Measurements from ENCODE around the gene NR1H4.

DNA sequence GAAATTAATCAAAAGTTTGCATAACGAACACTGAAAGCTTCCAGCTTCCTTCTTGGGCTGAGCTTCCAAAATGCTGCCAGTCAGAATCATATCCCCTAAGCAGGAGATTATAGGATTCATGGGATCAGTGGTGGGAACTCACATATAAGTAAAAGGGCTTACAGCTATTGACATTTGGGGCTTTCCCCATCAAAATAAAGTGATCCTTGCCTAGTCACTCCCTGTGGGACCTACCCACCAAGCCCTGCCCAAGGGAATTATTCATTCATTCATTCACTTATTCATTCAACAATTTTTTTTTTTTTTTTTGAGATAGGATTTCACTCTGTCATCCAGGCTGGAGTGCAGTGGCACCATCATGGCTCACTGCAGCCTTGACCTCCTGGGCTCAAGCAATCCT lies 47.5 kb upstream of the NR1H4 start:
- TF ChIP-seq, protein P1, sequence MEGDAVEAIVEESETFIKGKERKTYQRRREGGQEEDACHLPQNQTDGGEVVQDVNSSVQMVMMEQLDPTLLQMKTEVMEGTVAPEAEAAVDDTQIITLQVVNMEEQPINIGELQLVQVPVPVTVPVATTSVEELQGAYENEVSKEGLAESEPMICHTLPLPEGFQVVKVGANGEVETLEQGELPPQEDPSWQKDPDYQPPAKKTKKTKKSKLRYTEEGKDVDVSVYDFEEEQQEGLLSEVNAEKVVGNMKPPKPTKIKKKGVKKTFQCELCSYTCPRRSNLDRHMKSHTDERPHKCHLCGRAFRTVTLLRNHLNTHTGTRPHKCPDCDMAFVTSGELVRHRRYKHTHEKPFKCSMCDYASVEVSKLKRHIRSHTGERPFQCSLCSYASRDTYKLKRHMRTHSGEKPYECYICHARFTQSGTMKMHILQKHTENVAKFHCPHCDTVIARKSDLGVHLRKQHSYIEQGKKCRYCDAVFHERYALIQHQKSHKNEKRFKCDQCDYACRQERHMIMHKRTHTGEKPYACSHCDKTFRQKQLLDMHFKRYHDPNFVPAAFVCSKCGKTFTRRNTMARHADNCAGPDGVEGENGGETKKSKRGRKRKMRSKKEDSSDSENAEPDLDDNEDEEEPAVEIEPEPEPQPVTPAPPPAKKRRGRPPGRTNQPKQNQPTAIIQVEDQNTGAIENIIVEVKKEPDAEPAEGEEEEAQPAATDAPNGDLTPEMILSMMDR (IDR thresholded peaks at IDR 0.05; ENCODE audit: low read length) = no peak
- TF ChIP-seq EZH2 (IDR thresholded peaks at IDR 0.05; ENCODE audit: borderline replicate concordance, low read length) = no peak
